DMS 273 (cell line): ENCODE data around the gene INPP5E.
A peak's percentile ranks its signal among the peaks of the same experiment; 100 is the strongest.

Experiments
- DNase-seq: peaks from one replicate; lab custom pipeline; 2025; ENCODE audit not compliant: unreplicated experiment; lab: John Stamatoyannopoulos, UW

Gene INPP5E, protein sequence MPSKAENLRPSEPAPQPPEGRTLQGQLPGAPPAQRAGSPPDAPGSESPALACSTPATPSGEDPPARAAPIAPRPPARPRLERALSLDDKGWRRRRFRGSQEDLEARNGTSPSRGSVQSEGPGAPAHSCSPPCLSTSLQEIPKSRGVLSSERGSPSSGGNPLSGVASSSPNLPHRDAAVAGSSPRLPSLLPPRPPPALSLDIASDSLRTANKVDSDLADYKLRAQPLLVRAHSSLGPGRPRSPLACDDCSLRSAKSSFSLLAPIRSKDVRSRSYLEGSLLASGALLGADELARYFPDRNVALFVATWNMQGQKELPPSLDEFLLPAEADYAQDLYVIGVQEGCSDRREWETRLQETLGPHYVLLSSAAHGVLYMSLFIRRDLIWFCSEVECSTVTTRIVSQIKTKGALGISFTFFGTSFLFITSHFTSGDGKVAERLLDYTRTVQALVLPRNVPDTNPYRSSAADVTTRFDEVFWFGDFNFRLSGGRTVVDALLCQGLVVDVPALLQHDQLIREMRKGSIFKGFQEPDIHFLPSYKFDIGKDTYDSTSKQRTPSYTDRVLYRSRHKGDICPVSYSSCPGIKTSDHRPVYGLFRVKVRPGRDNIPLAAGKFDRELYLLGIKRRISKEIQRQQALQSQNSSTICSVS

DNA sequence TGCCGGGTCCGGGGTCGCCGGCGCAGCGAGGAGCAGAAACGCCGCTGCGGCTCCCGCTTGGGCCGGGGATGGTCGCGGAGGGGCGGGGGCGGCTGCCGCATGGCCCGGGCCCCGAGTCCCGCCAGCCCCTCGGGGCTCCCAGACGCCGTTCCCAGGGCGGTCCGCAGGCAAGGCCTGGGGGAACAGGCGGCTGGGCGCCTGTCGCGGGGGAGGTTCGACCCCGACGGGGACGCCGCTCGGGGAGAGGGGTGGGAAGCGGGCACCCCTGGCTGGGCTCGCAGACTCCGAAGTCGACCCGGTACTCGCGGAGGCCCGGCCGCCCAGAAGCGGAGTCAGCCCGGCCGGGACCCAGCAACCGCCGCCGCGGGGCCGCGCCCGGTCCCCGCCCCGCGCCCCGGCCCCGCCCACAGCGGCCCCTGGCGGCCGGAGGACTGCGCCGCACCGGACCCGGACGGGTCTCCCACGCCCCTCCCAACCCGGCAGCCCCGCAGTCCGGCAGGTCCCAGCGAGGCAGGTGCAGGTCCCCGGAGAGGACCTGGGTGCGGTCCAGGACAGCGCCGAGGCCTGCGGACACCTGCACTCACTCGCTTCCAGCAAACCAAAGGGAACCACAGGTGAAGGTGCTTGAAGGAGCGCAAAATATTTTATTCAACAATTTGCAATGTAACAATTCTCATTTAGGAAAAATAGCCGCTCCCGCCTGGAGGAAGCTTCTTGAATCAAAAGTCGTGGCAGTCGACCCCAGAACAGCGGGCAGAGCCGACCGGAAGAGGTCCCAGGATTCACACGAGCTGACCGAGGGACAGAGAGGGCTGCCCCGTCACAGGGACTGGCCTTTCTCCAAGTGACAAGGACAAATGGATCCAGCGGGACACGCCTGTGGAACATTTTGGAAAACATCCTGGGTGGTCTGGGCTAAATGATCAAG is at the start of gene INPP5E:
Gene INPP5E, minus strand, starts transcription at position 365 of the 928 bp plus-strand sequence. CDS start 426 bp downstream, outside the sequence.
- DNase-seq: peak; percentile 86

GRCh38 chr9:136488247-136489214 is 48.9 kb upstream of the INPP5E start:
- peak; percentile 72 for DNase-seq

DNA sequence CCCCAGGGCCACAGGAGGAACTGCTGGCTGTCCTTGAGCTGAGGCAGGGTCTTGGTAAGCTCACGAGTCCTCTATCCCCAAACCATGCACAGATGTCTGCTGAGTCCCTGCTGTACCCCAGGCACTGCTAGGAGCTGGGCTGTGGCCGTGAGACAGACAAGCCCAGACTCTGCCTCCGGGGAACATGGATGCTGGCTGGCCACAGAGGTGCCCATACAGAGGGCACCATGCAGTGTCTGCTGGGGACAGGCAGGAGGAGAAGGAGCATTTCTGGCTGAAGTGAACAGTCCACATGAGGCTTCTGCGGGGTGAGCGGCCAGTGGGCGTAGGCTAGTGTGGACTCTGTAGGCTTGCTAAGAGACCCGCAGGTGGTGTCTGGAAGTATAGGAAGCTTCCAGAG is 48.0 kb upstream of the INPP5E start:
- DNase-seq: no peak

- DNase-seq: no peak
These were observed 47.4 kb upstream of the INPP5E start for GRCh38 chr9:136486823-136487620.

- DNase-seq: no peak
These were observed 46.5 kb upstream of the INPP5E start for GRCh38 chr9:136486131-136486530.

GRCh38 chr9:136485049-136486045 is 45.7 kb upstream of the INPP5E start:
- peak; percentile 87 for DNase-seq

DNA sequence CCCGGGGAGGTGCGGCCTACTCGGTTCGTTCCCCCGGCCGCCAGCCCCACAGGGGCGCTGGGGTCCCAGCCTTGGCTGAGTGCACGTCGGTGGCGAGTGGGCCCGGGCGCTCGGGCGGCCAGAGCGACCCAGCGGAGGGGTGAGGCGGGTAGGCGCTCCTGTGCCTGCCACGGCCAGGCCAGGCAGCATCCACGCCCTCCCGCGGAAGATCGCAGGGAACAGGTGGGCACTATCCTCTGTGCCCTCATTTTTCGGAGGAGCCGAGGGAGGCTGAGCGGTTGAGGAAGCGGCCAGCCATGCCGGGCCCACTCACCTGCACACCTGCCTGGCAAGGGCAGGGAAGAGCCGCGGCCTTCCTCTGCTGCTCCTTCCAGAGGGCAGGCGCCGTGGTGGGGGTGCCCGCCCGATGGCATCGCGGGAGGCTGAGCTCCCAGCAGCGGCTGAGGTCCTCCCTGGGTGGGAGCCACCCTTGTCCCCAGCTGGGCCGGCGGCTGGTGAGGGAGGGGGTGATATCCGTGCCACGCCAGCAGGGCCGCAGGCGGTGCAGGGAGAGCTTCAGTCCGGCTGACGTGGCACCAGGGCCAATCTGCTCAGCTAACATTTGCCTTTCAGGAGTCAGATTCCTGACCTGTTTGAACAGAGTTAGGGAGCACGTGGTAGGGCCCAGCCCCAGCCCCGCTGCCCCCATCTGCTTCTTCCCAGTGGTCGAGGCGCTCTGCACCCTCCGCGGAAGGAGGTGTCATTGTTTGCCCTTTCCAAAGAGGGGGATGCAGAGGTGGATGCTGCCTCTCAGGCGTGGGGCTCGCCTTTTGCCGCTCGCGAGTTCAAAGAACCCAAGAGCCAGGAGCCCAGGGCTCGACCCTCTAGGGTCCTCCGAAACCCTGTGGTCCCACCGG is 44.8 kb upstream of the INPP5E start:
- peak; percentile 88 for DNase-seq

DNA sequence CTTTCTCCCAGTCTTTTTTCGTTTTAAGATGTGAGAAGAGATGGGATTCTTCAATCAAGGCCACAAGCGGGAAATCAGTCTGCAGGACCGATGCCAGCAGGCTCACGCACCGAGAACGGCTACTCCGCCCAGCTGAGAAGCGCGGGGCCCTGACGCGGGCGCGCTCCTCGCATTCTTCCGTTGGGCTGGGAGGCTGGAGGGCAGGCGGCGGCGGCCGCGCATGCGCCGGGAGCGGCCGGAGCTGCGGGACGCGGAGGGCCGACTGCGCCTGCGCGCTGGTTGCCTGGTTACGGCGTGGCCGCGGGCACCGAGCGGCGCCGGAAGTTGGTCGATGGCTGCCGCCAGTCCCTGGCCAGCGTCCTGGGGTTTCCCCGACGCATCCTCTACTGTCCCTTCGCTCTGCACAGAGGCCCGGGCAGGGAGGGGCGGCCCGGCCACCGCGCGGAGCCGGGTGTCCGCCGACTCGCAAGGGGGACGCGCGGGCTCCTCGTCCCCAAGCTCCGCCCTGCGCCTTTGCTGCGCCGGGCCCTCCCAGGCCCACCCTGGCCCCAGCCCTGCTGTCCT is 44.0 kb upstream of the INPP5E start:
- peak; percentile 96 for DNase-seq

GRCh38 chr9:136482793-136483588 is 43.3 kb upstream of the INPP5E start, which contains the start of gene SEC16A:
Gene SEC16A (minus strand): TSS chr9:136483040. CDS start chr9:136477615, 5,425 bp downstream.
- peak; percentile 100 for DNase-seq

- DNase-seq: peak; percentile 57
These were observed 42.6 kb upstream of the INPP5E start for GRCh38 chr9:136482046-136482792.

DNA sequence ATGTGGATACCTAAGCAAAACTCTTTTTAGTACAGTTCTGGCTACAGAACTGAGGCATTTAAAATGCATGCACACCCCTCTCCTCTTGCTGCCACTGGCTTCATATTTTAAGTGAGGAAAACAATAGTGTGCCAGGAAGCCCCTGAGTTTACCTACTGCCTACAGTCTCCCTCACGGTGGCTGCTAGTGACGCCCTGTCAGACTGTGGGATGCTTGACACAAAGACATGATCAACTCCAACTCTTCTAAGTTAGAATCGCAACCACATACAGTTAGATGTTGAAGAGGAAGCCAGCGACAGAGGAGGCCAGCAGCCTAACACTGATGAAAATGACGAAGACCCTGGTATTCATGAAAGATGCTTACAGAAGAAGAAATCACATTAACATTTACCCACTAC is 41.9 kb upstream of the INPP5E start:
- no peak for DNase-seq

DNA sequence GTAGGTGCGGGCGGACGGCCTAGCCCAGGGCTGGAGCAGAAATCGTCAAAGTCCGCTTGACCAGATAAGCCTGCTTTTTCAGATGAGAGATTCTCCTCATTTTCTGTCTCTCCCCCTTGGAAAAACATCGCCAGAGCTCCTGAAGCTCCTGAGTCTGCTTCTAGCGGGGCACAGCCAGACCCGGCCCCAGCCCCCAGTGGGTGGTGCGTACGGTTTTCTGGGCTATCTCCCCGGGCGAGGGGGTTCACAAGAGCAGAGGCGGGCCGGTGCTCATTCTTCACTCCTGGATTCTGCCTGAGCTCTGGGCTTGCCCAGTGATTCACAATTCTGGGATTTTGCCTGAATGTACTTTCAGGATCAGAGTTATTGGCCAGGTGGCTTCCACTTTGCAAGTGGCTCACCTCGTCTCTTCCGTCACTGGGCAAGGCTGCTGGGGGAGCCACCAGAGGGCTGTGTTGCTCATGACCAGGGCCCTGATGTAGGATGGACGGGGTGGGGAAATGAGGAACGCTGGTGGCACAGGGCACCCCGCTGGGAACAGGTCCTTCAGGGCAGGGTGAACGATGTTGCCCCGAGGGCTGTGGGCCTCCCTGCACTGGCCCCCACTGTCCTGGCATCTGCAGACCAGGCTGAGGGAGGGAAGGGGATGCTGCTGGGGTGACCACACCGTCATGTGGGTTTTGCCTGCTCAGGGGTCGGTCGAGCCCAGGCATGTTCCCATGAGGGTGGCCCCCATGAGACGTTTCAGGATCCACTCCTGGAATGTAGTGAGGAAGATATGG is 36.9 kb upstream of the INPP5E start:
- DNase-seq: no peak

- no peak for DNase-seq
These were observed 35.6 kb upstream of the INPP5E start for GRCh38 chr9:136474974-136475865.
